DLD1 (cell line): ENCODE results near the gene ACP2.

Experiments
- in situ Hi-C: cut with HindIII; loops from 2 replicates; pipeline ENCODE4 v1.10.0; 2017; ENCODE audit warnings: low sequenced_read_pairs

ACP2 gene, protein sequence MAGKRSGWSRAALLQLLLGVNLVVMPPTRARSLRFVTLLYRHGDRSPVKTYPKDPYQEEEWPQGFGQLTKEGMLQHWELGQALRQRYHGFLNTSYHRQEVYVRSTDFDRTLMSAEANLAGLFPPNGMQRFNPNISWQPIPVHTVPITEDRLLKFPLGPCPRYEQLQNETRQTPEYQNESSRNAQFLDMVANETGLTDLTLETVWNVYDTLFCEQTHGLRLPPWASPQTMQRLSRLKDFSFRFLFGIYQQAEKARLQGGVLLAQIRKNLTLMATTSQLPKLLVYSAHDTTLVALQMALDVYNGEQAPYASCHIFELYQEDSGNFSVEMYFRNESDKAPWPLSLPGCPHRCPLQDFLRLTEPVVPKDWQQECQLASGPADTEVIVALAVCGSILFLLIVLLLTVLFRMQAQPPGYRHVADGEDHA

DNA sequence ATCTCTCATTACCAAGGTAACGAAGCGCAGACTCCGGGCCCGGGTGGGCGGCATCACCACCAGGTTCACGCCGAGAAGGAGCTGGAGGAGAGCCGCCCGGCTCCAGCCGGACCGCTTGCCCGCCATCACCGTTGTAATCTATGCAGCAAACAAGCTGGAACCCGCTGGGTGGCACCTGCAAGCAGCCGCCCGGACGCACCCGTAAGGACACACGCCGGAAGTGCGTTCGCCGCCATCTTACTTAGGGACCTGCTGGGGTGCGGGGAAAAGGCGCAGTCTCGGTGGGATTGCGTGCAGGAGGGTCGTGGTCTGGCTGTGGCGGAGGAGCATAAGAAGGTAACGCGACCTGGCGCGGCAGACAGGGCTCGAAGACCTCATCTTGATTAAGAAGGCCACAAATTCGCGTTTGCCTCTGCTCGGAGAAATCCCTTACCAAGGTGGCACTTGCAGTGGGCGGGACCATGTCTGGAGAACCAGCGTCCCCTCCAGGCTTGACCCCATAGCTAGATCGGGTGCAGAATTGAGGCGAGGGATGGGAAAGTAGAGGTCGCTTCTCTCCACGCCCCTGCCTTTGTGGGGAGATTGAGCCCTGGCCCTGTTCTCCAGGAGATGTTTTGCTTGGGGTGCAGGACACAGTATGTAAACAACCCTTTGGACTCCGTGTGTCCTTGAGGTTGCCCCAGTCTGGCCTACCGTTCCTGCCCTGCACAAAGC lies at the start of gene ACP2:
TSS of gene ACP2 (minus strand) at position 151 of the 714 bp plus-strand sequence. CDS start at position 126, 25 bp downstream.
- in situ Hi-C loops: no loop called here

DNA sequence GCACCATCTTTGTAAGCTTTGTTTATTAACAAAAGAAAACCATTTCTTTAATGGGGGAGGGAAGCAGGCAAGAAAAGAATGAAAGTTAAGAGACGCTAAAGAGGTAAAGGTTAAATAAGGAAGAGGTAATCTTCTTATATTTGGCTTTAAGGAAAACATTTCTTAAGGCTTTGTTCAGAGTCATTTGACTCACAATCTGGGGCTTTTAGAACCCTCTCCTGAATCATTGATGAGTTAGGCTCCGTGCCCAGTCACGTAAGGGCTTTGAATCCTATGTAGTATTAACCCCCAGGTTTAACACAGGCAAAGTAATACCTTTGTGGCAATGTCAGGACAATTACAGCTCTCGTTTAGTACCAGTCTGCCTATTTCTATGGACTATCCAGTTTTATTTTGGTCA lies 47.4 kb upstream of the ACP2 start:
- in situ Hi-C loops: no loop called here

DNA sequence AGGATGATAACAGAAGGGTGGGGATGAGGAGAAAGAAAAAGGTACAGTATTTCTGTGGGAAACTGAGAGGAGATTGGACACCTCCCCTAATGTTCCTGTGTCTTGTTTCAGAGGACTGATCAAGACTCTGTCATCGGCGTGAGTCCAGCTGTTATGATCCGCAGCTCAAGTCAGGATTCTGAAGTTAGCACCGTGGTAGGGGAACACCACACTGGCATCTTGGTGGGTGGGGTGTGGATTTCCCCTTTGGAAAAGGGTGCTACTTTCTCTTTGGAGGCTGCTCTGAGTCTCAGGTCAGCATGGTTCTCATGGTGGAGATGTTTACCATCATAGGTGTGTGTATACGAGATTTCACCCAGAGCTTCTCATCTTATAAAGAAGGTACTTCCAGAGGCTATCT lies 46.8 kb upstream of the ACP2 start:
- in situ Hi-C loops: no loop called here

DNA sequence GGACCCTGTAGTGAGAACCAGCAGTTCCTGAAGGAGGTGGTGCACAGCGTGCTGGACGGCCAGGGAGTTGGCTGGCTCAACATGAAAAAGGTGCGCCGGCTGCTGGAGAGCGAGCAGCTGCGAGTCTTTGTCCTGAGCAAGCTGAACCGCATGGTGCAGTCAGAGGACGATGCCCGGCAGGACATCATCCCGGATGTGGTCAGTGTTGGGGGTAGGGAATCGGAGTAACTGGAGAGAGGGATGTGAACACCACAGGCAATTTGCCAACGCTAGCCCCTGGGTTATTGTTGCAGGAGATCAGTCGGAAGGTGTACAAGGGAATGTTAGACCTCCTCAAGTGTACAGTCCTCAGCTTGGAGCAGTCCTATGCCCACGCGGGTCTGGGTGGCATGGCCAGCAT lies 41.2 kb upstream of the ACP2 start:
- in situ Hi-C loops: no loop called here

DNA sequence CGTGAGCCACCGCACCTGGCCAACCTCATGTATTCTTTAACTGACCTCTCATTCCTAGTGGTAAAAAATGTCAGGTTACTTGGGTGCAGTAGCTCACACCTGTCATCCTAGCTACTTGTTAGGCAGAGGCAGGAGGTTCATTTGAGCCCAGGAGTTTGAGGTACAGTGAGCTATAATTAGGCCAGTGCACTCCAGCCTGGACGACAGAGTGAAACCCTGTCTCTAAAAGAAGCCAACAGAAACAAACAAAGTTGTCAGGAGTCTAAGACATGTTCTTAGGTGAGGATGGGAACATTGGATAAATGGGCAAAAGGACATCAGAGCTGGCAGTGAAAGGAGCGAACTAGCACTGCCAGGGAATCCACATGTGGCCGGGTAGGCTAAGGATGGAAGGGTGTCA lies 39.5 kb upstream of the ACP2 start:
- in situ Hi-C loops: no loop called here

DNA sequence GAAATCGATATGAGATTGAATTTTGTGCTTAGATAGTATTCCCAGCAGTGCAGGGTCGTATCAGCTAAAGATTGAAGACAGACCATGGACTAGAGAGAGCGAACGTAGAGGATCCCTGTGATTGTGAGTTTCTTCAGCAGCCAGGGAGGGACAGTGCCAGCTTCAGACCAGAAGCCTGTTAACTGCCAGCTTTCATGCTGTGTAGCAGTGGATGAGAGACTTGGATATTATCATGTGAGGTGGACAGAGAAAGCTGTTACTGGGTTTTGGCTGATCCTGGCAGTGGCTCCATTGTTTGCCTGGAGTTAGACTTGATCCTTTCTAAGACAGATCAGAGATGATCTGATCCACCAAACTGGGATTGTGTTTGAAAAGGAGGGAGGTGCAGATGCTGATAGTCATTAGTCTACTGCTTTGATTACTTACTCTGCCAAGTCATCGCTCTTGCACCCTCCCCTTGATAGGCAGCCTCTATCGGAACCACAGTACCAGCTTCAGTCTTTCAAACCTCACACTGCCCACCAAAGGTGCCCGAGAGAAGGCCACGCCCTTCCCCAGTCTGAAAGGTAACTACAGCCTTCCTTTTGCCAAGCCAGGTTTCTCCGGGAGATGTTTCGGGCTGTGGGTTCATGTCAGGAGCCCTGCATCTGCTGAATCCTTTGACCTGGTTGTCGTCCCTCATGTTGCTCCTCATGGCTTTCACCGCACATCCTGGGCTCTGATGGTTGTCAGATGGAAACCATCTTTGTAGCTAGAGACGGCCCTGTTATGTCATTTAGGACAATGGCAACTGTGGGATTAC lies 37.6 kb upstream of the ACP2 start:
- in situ Hi-C loops: no loop called here

DNA sequence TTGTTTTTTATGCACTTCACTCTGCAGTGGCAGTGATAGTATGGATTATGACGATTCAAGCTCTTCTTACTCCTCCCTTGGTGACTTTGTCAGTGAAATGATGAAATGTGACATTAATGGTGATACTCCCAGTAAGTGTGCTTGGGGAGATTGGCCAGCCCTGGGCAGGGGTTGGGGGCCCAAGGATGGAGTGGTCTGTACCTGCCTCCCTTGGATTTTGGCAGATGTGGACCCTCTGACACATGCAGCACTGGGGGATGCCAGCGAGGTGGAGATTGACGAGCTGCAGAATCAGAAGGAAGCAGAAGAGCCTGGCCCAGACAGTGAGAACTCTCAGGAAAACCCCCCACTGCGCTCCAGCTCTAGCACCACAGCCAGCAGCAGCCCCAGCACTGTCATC lies 35.5 kb upstream of the ACP2 start:
- in situ Hi-C loops: loop anchor here (5.0 kb wide), 1 partner anchor 48 kb away; no protein-coding TSS in a partner anchor

DNA sequence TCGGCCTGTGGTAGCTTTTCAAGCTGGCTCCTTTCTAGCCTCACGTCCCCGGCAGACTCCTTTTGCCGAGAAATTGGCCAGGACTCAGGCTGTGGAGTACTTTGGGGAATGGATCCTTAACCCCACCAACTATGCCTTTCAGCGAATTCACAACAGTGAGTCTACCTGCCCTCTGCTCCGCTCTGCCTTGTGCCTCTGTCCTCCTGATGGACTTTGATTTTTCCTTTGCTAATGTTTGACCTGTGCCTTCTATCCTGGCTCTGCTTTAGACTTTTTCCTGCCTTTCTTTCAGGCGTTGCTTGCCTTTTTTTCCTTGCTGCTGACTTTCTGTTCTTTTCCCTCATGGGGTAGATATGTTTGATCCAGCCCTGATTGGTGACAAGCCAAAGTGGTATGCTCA lies 33.8 kb upstream of the ACP2 start:
- in situ Hi-C loops: loop anchor here (5.0 kb wide), 1 partner anchor 50 kb away; no protein-coding TSS in a partner anchor

DNA sequence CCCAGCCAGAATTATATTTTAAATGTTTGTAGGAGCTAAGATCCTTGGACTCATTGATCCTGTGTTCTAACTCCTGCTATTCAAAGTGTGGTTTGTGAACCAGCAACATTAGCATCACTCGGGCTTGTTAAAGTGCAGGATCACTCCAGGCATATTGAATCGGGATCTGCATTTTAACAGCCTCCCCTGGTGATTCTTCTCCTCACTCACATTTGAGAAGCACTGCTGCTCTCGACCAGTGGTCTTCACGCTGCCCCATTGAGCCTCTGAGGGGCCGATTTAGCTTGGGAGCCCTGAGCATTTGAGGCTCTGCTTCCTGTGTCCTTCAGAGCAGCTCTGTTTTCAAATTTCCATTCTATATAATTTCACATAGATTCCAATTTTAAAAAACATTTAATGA lies 32.2 kb upstream of the ACP2 start:
- in situ Hi-C loops: loop anchor here (5.0 kb wide), 1 partner anchor 51 kb away; no protein-coding TSS in a partner anchor

DNA sequence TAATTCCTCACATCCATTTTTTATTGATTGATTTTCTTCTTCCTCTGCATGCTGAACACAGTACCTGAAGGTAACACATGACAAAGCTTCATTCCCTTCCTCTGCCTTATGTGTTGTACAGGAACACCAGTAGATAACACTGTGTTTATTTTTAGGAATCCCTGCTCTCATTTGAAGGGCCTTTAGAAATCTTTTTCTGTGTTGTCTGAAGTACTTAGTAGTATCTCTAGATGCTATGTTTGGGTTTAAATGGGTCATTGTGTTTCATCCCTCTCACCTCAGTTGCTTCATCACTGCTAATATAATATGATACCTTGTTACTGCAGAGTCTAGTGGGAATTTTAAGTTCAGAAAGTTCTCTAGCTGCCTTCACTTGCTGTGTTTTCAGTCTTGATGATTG lies 31.5 kb upstream of the ACP2 start:
- in situ Hi-C loops: loop anchor here (5.0 kb wide), 1 partner anchor 52 kb away; no protein-coding TSS in a partner anchor

DNA sequence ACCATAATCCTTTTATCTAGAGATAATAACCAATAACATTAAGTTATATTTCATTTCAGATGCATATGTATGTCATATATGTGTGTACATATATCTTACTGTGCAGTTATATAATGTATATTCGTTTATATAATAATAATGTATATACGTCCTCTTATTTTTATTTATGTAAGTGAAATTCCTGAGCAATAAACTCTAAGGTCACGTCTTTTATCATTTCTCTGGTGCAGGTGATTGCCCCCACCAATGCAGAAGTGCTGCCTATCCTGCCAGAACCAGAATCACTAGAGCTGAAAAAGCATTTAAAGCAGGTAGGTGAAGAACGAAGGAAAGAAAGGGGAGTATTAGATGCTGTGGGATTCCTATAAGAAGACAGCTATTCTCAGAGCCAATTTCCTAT lies 30.2 kb upstream of the ACP2 start:
- in situ Hi-C loops: no loop called here

DNA sequence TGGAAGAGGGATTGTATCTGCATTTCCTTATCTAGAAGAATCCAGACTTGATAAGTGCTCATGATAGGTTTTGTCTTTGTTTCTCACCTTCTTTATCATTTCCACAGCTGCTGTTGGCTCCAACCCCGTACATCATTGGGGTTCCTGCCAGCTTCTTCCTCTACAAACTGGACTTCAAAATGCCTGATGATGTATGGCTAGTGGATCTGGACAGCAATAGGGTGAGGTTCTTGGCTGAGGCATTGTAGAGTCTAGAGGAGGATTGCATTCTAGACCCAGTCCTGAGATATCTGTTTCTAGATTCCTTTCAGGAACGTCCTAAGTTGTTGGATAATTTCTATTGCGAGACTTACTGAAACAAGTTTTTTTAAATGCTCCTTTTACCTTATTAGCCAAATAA lies 29.4 kb upstream of the ACP2 start:
- in situ Hi-C loops: no loop called here

DNA sequence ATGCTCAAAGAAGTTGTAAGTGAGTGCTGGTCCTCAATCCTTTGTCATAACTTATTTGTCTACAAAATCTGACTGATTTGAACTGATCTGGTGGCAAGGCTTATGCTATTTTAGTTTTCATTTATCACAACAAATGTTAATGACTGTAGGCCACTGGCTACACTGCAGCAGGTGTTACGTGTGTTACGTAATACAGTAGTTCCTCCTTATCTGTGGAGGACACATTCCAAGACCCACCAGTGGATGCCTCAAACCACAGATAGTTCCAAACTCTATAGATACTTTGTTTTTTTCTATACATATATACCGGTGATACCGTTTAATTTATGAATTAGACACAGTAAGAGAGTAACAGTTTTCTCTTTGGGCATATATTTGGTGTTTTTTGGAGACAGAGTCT lies 28.3 kb upstream of the ACP2 start:
- in situ Hi-C loops: no loop called here

DNA sequence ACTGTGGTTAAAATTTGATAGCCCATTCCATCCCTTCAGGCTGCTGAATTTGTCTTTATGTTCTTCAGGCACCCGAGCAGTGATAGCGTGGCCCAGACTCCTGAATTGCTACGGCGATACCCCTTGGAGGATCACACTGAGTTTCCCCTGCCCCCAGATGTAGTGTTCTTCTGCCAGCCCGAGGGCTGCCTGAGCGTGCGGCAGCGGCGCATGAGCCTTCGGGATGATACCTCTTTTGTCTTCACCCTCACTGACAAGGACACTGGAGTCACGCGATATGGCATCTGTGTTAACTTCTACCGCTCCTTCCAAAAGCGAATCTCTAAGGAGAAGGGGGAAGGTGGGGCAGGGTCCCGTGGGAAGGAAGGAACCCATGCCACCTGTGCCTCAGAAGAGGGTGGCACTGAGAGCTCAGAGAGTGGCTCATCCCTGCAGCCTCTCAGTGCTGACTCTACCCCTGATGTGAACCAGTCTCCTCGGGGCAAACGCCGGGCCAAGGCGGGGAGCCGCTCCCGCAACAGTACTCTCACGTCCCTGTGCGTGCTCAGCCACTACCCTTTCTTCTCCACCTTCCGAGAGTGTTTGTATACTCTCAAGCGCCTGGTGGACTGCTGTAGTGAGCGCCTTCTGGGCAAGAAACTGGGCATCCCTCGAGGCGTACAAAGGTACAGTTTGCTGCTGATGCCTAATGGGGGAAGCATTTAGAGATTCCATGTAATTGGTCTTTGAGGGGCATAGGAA lies 26.1 kb upstream of the ACP2 start:
- in situ Hi-C loops: no loop called here

DNA sequence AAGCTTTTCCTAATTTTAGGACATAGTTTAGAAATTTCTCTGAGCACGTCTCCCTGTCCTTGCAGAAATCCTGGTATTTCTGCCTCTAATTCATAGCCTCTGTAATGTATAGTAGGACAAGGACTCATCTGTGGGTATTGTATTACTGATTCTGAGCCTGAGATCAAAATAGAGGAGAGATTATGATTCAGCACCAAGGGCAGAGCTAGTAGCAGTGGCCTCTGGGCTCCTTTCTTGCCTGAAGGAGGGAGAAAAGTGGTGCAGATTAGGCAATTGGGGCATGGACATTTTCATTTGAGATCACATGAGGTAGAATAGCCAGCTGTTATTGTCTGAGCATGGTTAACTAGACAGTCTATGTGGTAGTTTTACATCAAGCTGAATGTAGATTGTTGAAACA lies 24.1 kb upstream of the ACP2 start:
- in situ Hi-C loops: no loop called here

DNA sequence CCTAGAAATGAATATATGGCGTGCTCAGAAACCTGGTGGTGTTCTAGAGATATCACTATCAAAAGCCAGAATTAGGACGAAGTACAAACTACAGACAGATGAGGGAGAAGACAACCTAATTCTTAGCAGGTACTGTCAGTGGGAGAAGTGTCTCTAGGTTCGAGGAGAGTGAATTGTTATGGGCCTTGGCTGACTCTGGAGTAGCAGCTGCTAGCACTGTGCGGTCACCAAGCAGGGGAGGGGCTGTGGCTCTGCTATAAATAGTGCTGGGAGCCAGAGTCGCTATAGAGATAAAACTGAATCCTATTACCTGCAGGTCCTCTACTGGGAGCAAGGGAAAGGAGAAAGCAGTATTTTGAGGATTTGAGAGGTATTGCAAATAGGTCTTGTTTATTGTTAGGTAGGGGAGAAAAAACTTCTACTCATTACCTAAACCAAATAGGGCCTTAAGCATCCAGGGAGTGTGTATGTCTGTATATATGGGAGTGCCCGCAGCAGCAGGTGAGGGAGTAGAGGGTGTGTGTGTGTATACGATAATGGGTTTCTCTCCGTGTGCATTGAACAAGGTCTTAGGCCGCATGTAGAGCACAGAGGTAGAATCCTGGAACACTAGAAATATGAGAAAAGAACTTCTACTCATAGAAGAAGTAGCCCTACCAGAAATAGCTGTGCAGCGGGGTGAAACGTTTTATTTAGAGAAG lies 23.5 kb upstream of the ACP2 start:
- in situ Hi-C loops: no loop called here

DNA sequence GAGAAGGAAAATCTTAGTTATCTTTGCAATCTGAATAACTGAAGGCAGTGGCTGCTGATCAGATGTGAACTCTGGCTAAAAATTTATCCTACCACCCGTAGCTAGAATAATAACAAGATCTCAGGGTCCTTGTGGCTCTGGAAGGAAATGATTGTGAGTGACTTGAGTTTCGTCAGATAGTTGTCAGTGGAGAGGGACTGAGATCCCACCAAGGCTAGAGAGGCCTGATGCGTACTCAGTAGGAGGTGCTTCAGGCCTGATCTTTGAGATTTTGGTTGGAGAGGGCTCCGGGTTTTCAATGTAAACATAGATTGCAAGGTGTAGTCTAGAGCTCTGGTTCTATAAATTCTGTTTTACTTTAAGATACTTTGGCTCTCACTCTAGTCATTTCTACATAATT lies 22.7 kb upstream of the ACP2 start:
- in situ Hi-C loops: no loop called here

DNA sequence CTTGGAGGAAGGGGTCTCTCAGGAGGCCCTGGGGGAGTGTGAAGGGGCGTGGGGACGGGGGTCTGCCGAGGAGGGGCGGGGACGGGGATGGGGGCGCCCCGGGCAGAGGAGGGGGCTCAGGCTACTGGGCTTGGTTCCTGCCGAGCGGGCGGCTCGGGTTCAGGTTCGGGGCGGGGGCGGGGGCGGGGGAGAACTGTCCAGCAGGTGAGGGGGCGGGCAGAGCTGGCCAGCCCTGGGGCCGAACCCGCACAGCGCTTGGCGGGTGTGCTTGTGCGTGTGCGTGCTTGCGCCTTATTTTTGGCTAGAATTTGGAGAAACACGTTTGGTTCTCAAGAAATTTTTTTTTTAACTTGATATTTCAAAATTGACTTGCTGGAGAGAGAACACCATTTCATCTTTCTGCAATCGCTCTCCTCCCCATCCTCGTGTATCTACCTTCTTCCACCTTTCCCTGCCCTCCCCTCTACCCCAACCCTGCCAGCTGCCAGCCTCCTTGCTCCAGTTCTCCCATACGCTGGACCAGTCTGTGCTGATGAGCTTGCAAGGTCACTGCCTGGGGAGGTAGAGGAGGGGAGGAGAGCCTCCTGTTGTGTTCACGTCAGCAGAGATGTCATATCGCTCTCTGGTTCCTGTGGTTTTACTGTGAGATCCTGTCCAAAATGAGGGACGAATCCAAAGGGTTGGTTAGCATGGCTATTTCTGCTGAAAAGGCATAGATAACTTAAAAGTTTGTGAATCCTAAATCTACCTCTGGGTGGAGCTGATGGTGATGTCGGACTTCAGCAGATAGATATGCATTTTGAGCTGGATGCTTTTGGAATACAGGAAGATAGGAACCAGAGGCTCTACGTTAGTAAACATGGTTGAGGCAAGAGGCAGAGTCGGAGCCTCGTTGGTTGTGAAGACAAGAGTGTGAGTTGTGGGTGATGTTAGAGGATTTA lies 22.0 kb upstream of the ACP2 start:
- in situ Hi-C loops: no loop called here

DNA sequence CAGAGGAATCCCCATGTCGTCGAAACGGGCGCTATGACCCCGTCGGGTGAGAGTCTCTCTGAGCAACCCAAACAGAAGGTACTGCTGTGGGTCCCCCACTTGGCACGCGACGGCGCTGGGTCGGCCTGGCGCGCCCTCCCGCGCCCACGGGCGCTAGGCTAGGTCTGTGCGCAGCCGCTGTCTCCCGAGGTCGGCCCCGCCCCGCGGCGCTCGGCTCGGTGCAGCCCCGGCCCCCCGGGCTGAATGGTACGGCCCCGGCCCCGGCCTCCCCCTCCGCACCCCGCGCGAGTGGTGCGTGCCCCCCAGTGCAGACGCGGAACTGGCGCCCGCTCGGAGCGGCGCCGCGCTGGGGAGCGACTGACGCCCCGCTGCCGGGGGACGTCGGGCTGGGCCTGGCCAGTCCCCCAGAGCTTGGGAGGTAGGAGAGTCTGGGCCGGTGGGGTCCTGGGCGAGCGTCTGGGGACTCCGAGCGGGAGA lies 21.3 kb upstream of the ACP2 start, which contains the start of gene MADD:
TSS of gene MADD (plus strand) at position 305 of the 477 bp plus-strand sequence.
- in situ Hi-C loops: no loop called here
